ENCODE measurements around the gene LMF1.

DNA sequence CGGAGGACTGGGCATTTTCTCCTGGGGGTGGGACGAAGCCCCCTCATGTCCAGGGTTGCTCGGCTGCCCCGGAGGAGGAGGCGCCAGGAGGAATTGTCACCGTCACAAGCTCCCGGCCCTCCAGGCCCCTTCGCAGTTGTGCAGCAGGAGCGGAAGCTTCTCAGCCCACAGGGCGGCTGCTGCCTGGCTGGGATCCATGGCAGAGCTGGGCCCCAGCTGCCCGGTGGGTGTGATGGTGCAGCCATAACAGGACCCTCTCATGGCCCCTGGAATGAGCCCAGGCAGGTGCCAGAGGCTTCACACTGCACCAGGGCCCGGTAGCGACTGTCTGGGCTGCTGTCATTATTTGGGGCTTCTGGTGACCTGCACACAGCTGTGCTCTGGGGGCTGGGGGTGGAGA is 115.3 kb downstream of the LMF1 start:
- TF ChIP-seq, protein P1, sequence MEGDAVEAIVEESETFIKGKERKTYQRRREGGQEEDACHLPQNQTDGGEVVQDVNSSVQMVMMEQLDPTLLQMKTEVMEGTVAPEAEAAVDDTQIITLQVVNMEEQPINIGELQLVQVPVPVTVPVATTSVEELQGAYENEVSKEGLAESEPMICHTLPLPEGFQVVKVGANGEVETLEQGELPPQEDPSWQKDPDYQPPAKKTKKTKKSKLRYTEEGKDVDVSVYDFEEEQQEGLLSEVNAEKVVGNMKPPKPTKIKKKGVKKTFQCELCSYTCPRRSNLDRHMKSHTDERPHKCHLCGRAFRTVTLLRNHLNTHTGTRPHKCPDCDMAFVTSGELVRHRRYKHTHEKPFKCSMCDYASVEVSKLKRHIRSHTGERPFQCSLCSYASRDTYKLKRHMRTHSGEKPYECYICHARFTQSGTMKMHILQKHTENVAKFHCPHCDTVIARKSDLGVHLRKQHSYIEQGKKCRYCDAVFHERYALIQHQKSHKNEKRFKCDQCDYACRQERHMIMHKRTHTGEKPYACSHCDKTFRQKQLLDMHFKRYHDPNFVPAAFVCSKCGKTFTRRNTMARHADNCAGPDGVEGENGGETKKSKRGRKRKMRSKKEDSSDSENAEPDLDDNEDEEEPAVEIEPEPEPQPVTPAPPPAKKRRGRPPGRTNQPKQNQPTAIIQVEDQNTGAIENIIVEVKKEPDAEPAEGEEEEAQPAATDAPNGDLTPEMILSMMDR (IDR thresholded peaks at IDR 0.05; ENCODE audit: low read depth, low read length), result no peak
- no peak for TF ChIP-seq POLR2A (IDR thresholded peaks at IDR 0.05; ENCODE audit: extremely low read depth, insufficient read length)
